B cell (primary cell): Measurements from ENCODE around the gene SLC16A1.

ENCODE experiments used
- EZH2 ChIP-seq: IDR thresholded peaks from 2 replicates; pipeline ENCODE4 v1.6.1; 2012; ENCODE audit warnings: borderline replicate concordance, low read depth, mild to moderate bottlenecking, moderate library complexity, low read length; ENCODE audit not compliant: insufficient read depth, poor library complexity, severe bottlenecking
- TF ChIP-seq, protein P1 (sequence below): fragments of 200-600 bp; IDR thresholded peaks from one replicate; pipeline ENCODE4 v1.8.0; 2022; ENCODE audit warnings: antibody characterized with exemption, mild to moderate bottlenecking

DNA sequence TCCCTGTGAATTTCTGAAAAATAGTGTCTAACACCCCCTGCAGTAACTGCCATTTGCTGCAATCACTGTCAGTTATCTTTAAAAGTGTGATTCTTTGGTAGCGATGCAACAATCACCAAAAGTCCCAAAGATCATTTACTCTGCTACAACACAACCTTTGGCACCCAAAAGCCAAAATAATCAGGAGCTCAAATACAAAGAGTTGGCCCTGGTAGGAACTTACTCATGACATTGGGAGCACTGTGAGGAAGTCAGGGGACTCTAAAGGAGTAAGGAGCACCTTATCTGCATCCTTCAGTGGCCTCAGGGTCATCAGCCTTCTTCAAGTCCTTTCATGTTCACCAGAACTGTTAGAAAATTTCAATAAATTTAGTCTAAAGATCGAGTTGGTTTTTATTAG, 54.6 kb downstream of the SLC16A1 start:
- TF ChIP-seq EZH2, result no peak
- TF ChIP-seq, protein P1, sequence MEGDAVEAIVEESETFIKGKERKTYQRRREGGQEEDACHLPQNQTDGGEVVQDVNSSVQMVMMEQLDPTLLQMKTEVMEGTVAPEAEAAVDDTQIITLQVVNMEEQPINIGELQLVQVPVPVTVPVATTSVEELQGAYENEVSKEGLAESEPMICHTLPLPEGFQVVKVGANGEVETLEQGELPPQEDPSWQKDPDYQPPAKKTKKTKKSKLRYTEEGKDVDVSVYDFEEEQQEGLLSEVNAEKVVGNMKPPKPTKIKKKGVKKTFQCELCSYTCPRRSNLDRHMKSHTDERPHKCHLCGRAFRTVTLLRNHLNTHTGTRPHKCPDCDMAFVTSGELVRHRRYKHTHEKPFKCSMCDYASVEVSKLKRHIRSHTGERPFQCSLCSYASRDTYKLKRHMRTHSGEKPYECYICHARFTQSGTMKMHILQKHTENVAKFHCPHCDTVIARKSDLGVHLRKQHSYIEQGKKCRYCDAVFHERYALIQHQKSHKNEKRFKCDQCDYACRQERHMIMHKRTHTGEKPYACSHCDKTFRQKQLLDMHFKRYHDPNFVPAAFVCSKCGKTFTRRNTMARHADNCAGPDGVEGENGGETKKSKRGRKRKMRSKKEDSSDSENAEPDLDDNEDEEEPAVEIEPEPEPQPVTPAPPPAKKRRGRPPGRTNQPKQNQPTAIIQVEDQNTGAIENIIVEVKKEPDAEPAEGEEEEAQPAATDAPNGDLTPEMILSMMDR, result no peak
